ENCODE measurements around the gene ZBTB16. TPM values are rescaled to one million over a fixed set of nuclear protein-coding genes. Genes with fewer than 3 reads are reported as not detected.

Gene ZBTB16
- total and polyA plus RNA-seq, 2 of the 13 experiments (the other 11 are each of a cell fraction or from before 2014, with no cell fraction given) = not detected

DNA sequence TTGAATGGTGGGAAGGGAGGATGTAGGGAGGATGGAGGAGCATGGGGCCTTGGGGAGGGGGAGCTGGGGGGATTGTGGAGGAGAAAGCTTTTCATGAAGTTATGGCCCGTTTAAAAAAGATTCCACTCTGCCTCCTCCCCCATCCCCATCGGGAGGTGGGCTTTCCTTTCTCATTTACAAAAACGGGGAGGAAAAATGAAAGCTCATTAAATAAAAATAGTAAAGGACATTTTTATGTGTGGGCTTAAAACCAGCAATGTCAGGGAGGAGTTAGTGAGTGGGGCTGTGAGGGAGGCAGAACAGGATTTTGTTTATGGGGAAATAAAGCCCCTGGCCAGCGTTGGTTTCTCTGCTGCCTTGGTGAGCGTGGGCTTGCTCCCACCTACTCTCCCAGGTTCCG is 83.2 kb downstream of the ZBTB16 start (continued):
- no peak for TF ChIP-seq DPF2 (CRISPR knock-in tag; IDR thresholded peaks at IDR 0.05; ENCODE audit: borderline replicate concordance, low read depth)

DNA sequence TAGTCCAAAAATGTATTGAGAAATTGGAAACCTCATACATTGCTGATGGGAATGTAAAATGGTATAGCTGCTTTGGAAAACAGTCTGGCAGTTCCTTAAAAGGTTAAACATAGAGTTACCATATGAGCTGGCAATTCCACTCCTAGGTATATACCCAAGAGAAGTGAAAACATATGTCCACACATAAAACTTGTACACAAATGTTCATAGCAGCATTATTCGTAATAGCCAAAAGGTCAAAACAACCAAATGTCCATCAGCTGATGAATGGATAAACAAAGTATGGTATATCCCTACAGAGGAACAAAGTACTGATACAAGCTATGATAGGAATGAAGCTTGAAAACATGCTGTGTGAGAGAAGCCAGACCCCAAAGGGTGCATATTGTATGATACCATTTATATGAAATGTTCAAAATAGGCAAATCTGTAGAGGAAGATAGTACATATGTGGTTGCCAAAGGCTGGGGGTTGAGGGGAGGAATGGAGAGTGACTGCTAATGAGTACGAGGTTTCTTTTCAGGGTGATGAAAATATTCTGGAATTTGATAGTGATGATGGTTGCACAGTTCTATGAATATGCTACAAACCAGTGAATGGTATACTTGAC is 85.8 kb downstream of the ZBTB16 start:
- 1% methylated on average over 2 of the region's 2 CpGs for WGBS (ENCODE audit: low lambda C conversion rate)
- DNase-seq (ENCODE audit: low spot score) (no peak), FAIRE-seq (no peak), ATAC-seq (no peak)
- Histone ChIP-seq H4K20me1 (ENCODE audit: insufficient read depth, low read length) (no peaks in the 10 kb centered on the region), H3K27me3 (ENCODE audit: control insufficient read depth in 1 of 2, insufficient read depth in 2 of 2, low read length in 2 of 2) (peaks cover 0 to 15% of the 10 kb centered on the region in 2 experiments; a peak in 2 of 5 replicates), H3K9ac (ENCODE audit: insufficient read depth, low read depth, low read length) (no peak overlapping the region), H3K36me3 (replicated peaks in 1 of 2; ENCODE audit: control insufficient read depth in 1 of 2, insufficient read depth in 2 of 2, low read length in 2 of 2) (no peaks in the 10 kb centered on the region), H3K79me2 (ENCODE audit: insufficient read depth, low read length) (no peaks in the 10 kb centered on the region), H3K4me3 (replicated peaks in 1 of 3; ENCODE audit: insufficient read depth in 1 of 3, low read depth in 2 of 3, low read length in 3 of 3) (no peak overlapping the region), H3K4me2 (ENCODE audit: low read depth, low read length) (no peak overlapping the region), H2AFZ (ENCODE audit: low read length) (no peak overlapping the region), H3K27ac (ENCODE audit: extremely low read length, insufficient read depth, low read length) (no peak overlapping the region), H3K4me1 (ENCODE audit: insufficient read depth, low read length) (no peaks in the 10 kb centered on the region), H3K9me3 (ENCODE audit: low read length) (no peaks in the 10 kb centered on the region)
- in situ Hi-C loops (cut with HindIII; ENCODE audit: extremely low pct_ligation_motif_present, low pct_unique_long_range_greater_than_20kb) (no loop called here), intact Hi-C loops (cut with micrococcal nuclease; ENCODE audit: unreplicated experiment) (no loop called here)
- no peak for TF ChIP-seq ZNF431 (CRISPR knock-in tag; IDR thresholded peaks at IDR 0.05; ENCODE audit: borderline replicate concordance, low read depth)
- no peak for TF ChIP-seq GABPB1 (CRISPR knock-in tag; IDR thresholded peaks at IDR 0.05)
- TF ChIP-seq, protein P1, sequence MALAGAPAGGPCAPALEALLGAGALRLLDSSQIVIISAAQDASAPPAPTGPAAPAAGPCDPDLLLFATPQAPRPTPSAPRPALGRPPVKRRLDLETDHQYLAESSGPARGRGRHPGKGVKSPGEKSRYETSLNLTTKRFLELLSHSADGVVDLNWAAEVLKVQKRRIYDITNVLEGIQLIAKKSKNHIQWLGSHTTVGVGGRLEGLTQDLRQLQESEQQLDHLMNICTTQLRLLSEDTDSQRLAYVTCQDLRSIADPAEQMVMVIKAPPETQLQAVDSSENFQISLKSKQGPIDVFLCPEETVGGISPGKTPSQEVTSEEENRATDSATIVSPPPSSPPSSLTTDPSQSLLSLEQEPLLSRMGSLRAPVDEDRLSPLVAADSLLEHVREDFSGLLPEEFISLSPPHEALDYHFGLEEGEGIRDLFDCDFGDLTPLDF (CRISPR knock-in tag; IDR thresholded peaks at IDR 0.05) = no peak
- ChIA-PET CTCF (ENCODE audit: low intra/inter-chr PET ratio, low total read pairs) (no interaction called here), POLR2A (no interaction called here)
- no TSS peak for BruUV-seq (replicated peaks)

All from HepG2 (cell line).